Left renal pelvis (tissue), 4 donors: Measurements from ENCODE around the gene MFAP4. TPM values are rescaled to one million over a fixed set of nuclear protein-coding genes. Genes with fewer than 3 reads are reported as not detected.

ENCODE experiments used
- DNase-seq, 4 donors: peaks; one replicate each; pipeline ENCODE4 v3.0.0-alpha.2; 2013; ENCODE audit warnings: low read depth in 4 of 4, low spot score in 3 of 4
- polyA plus RNA-seq, 4 donors: library from polyadenylated mRNA; unstranded; fragments of 120-200 nt; gene quantifications; one replicate each; pipeline ENCODE4 v1.2.1, GENCODE V29; 2013; ENCODE audit not compliant: insufficient read length in 4 of 4

MFAP4 gene
- 100 to 1,000 TPM; 182 to 872 (median 269) TPM for polyA plus RNA-seq

GRCh38 chr17:19386974-19387920 is at the start of gene MFAP4:
Gene MFAP4, minus strand, starts transcription at chr17:19387190. Its CDS starts 35 bp downstream, at chr17:19387155.
- DNase-seq: peak in 3 of 4 donors; percentile 70 to 78 (median 77)

- DNase-seq: no peak
Measured at GRCh38 chr17:19433727-19434340, 46.8 kb upstream of the MFAP4 start.

GRCh38 chr17:19433255-19433654 is 46.3 kb upstream of the MFAP4 start:
- DNase-seq: no peak

GRCh38 chr17:19431691-19432090 is 44.7 kb upstream of the MFAP4 start:
- DNase-seq: no peak

- DNase-seq: no peak
Measured at GRCh38 chr17:19426631-19427030, 39.6 kb upstream of the MFAP4 start.

GRCh38 chr17:19424934-19425868 is 38.2 kb upstream of the MFAP4 start:
- no peak for DNase-seq

GRCh38 chr17:19421926-19422325 is 34.9 kb upstream of the MFAP4 start:
- no peak for DNase-seq

GRCh38 chr17:19421219-19421618 is 34.2 kb upstream of the MFAP4 start:
- no peak for DNase-seq

- DNase-seq: no peak
Measured at GRCh38 chr17:19418251-19418992, 31.4 kb upstream of the MFAP4 start.

GRCh38 chr17:19417611-19418010 is 30.6 kb upstream of the MFAP4 start:
- no peak for DNase-seq

GRCh38 chr17:19415806-19416775 is 29.1 kb upstream of the MFAP4 start:
- DNase-seq: no peak

GRCh38 chr17:19415311-19415710 is 28.3 kb upstream of the MFAP4 start:
- DNase-seq: no peak

GRCh38 chr17:19414396-19415280 is 27.6 kb upstream of the MFAP4 start:
- DNase-seq: no peak

GRCh38 chr17:19413761-19414160 is 26.8 kb upstream of the MFAP4 start:
- no peak for DNase-seq

GRCh38 chr17:19412984-19413383 is 26.0 kb upstream of the MFAP4 start:
- DNase-seq: no peak

GRCh38 chr17:19412510-19412909 is 25.5 kb upstream of the MFAP4 start:
- no peak for DNase-seq

- no peak for DNase-seq
Measured at GRCh38 chr17:19411631-19412030, 24.6 kb upstream of the MFAP4 start.
